ENCODE data around the gene AMPD1.

The AMPD1 gene

DNA sequence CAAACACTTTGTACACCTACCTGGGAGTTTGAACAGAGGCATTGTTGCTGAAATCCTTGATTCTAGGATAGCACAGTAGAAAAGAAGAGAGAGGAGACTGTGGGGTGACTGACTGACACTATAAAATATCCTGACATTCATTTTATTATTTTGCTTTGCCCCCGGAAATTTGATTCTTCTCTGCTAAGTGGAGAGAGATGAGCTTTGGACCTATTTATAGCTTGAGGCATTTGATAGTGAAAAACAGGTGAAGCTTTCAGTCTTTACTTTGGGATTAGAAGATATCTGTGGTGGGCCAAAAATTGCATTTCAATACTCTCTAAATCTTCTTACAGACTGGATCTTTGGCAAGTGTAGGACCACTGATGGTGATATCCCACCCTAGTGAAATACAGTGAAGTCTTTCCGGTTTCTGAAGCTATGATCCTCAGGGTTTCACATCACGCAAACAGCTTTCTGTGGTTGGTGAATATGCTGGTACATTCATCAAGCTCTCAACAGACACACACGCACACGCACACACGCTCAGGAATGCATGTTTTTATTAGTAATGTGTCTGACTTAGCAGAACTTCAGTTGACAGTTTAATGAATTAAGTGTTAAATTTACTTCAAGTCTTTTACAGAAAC, at the start of gene AMPD1:
AMPD1 (minus strand) TSS at position 117 of the 629 bp plus-strand sequence; CDS start at position 42, 75 bp downstream.
- no peak for DNase-seq (ENCODE audit: low spot score)

DNA sequence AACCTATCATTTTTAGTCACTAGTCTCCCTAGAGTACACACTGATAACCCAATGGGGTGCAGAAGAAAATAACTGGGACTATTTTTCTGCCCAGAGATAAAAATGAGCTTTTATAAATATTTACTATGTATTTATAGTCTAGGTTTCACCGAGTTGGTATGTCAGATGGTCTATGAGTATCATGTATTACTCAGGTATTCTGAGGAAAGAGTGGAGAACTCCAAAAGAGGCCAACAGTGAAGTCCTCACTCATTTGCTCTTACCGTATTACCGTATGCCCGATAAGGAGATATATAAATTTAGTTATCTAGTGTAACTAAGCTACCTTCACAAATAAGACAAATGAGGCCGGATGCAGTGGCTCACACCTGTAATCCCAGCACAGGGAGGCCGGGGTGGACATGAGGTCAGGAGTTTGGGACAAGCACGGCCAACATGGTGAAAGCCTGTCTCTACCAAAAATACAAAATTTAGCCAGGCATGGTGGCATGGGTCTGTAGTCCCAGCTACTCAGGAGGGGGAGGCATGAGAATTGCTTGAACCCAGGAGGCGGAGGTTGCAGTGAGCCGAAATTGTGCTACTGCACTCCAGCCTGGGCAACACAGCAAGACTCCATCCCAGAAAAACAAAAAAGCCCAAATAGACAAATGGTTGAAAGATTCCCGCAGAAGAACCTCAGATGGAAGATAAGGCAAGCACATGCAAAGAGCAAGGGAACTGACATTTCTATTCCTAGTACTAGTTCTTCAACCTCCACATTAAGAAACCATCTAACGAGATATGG, 46.8 kb upstream of the AMPD1 start:
- DNase-seq (ENCODE audit: low spot score) = no peak

DNA sequence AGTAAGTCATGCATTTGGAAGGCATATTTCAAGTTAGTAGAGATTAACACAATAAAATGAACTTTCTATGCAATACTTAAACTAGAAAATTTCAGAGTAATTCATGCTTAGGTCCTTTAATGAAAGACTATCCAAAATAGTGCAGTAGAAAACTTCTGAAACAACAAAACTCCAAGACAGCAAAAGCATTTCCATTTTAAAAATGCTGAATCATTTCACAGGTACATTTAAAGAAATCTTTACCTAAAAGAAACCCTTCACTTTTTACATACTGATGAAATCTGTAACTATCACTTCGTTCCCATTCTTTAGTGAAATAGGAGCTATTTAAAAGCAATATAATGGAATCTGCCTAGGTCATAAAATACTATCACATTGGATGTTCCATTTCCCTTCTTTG, 45.0 kb upstream of the AMPD1 start:
- no peak for DNase-seq (ENCODE audit: low spot score)

DNA sequence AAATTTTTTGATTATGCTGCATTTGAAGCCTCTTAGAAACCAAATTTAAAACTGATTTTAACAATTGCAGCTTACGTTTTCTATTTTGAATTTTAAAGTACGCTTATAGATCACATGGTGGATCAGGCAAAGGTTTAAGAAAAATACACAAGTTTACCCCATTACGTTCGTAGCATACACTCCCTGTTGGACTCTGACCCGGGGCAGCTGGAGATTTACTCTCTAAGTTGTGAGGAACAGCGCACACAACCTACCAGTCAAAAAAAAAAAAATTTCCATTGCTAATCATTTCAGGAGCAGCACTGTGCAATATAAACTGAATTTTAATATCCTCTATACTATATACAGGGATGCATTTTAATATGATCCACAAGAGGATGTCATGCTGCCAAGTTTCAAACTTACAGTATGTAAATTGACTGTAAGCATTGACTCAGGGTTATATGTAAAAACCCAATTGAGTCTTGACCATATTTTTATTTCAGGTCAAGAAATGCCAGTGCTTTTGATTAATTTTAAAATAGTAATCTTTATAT, 42.0 kb upstream of the AMPD1 start:
- no peak for DNase-seq (ENCODE audit: low spot score)

DNA sequence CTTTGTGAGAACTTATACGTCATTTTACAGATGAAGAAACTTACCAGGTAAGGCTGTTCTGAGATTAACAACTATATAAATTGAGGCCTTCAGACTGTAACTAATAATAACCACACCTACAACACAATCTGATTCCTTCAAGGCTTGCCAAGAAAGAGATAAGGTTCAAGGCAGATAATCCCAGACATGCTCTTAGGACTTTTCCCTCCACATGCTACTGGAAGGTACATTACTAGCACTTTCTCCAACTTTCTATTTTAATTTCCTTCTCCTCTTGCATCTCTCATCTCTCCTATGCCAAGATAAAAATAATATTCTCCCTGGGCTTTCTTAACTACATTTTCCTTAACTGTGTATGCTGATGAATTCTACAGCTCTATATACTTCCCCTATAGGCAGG, 40.1 kb upstream of the AMPD1 start:
- DNase-seq (ENCODE audit: low spot score) = no peak

DNA sequence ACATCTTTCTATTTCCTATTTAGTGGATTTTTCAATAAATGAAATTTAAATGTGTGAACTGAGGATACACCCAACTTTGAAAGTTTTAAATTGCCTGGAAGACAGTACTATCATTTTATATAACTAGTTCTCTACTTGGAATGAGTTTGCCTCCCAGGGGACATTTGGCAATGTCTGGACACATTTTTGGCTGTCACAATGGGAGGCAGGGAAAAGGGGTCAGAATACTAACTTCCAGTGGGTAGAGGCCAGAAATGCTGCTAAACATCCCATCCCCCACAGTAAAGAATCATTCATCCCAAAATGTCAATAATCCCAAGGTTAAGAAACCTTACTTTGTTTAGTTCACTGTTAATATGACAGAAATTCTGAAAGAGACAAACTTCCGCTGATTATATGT, 34.4 kb upstream of the AMPD1 start:
- DNase-seq (ENCODE audit: low spot score) = no peak

DNA sequence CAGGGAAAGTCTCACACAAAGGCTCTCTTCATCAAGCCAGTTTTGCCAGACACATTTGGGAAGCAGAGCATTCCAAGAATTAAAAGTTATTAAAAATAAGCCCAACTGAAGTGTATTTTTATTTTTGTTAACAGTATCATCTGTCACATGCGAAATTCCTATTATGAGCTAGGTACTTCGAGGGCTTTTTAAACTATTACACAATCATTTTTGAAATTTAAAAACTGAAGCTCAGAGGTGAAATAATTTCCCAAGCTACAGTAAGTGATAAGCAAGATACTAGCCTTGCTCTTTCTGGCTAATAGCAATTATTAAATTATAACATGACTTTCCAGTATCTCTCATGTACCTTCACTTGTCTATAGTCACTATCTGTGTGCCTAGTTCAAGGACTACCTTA, 33.2 kb upstream of the AMPD1 start:
- DNase-seq (ENCODE audit: low spot score) = no peak

DNA sequence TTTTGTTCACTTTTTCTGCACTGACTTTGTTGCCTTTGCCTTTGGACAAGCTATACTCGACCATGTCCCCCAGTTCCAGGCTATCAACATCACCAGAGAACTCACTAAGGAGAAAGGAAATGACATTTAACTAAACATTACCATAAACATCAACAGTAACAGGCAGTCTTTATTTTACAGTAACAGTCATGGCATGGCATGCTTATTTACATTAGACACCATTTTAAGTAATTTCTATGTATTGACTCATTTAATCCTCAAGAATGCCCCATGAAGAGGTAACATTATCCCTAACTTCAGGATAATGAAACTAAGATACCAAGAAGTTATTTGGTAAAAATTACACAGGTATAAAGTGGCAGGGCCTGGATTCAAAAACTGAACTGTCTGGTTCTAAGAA, 29.9 kb upstream of the AMPD1 start:
- DNase-seq (ENCODE audit: low spot score) = no peak

DNA sequence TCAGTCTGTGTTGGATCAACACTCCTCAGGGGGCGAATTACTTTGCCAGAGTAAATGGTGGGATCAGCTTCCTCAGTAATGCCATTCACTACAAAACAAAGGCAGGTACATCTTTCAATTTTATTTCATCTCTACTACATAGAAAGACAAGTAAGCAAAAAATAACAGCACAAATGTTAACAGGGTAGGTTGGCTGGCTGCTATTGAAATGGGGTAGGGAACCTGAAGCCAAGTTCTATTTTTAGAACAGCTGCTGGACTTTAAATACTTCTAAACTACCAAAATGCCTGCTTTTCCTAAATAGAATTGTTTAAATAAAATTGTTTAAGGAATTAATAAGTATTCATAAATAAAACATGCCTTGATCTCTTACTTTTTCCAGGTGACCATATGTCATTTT, 28.6 kb upstream of the AMPD1 start:
- no peak for DNase-seq (ENCODE audit: low spot score)

DNA sequence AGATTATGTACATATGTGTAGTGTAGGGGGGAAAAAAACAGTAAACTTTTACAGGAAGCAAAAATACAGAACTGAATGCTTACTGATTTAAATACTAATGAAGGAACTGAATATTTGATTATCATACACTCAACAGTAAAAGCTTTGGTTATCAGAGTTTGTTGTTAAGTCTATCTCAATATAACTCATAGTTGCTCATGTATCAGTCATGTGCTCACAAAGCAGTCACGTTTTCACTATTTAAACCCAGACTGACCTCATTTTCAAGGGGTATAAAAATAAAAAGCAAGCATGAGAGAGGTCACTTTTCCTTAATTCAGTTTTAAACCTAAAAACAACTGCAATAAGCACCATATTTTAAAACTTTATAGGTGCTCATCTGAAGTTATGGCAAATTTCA, 28.1 kb upstream of the AMPD1 start:
- DNase-seq (ENCODE audit: low spot score) = no peak

DNA sequence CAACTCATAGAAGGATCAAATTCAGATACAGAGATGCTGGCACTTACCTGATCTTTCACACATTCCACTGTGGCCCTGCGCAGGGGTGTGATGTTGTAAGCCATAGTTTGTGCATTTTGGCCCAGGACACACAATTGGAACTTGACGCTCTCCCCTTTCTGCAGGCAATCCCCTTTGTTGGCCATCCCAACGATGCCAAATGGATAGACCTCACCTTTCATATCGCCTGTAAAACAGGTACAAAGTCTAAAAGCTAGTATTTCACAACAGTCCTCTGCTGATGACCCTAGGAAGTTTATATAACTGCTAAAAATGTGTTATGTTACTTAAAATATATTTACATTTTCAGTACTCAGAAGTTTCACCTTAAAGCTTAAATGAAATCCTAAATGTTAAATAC, 25.1 kb upstream of the AMPD1 start:
- DNase-seq (ENCODE audit: low spot score) = no peak

DNA sequence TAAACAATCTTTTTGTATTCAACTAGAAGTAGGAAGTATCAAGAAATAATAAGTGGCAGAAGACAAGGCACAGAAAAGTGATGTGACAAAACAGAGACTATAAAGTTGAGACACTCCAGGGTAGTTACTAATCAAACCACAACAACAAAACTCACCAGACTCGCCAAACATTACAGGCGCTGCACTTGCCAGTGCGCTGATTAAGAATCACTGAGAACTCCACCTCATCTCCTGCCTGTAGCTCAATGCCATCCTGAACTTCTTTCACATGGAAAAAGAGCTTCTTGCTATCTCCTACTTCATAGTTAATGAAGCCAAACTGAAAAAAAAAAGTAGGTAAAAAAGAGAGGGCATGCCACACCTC, 24.1 kb upstream of the AMPD1 start:
- no peak for DNase-seq (ENCODE audit: low spot score)

DNA sequence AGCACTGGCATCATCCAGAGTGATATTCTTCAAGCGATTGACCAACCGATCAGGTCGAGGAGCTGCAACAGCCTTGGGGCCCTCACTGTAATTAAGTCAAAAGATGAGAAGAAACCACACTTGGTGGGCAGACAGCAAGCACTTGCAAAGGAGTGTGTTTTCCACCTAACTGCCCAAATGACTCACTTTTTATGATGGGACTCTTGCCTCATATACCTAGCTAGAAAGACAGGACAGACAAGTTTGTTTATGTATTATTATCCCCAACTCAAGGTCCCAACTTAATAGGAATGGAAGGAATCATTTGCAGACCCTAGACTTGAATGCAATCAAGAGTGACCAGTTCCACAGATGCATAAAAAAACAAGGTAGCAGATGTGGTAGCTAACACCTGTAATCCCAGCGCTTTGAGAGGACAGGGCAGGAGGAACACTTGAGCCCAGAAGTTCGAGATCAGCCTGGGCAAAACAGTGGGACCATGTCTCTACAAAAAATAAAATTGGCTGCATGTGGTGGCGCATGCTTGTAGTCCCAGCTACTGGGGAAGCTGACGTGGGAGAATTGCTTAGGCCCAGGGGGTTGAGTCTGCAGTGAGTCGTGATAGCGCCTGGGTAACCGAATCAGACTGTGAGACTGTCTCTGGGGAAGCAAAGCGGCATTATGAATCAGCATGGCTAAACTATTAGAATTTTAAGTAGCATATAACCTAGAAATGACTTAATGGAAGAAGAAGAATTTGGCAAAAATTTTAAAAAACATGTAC, 23.5 kb upstream of the AMPD1 start:
- DNase-seq (ENCODE audit: low spot score) = no peak

DNA sequence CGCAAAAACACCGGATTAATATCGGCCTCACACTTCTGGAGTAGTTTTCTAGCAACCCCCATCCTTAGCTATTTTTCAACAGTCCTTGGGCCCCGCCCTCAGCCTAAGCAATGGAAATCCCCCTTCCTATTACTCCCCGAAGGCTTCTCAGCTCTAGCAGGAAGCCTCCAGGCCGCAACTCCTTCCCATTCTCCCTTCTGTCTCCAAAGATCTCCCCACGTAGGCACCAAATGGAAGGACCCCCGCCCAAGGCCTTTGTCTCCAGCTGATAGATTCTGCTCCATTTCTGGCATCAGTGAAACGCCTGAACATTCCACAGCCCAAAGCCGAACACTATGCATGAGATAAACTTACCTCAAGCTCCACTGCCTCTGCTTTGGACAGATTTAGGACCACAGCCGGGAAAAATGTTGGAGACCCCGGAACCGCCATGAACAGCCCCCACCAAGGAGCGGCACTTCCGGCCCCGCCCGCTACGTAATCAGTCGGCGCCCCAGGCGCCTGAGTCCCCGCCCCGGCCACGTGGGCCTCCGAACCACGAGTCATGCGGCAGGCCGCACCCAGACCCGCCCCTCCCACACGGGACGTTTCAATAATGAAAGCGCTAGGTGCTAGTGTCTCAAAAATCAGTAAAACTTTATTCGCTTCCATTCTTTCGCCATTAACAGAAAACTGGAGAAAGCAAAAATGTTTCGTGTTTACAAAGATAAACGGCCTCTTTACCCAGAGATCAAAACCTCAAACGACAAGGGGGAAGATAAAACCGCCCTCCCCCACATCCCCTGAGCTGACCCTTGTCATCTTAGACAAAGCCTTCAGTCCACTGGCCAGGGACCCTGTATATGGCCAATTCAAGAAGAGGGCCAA, 21.2 kb upstream of the AMPD1 start, which contains the start of gene NRAS:
NRAS (minus strand) TSS at position 468 of the 867 bp plus-strand sequence. CDS start 611 bp downstream, outside the sequence.
- peak; percentile 94 for DNase-seq (ENCODE audit: low spot score)

DNA sequence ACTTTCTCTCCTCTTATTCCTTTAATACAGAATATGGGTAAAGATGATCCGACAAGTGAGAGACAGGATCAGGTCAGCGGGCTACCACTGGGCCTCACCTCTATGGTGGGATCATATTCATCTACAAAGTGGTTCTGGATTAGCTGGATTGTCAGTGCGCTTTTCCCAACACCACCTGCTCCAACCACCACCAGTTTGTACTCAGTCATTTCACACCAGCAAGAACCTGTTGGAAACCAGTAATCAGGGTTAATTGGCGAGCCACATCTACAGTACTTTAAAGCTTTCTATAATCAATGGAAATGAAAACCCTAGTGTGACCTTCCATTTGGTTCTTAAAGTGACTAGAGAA, 20.6 kb upstream of the AMPD1 start:
- no peak for DNase-seq (ENCODE audit: low spot score)

DNA sequence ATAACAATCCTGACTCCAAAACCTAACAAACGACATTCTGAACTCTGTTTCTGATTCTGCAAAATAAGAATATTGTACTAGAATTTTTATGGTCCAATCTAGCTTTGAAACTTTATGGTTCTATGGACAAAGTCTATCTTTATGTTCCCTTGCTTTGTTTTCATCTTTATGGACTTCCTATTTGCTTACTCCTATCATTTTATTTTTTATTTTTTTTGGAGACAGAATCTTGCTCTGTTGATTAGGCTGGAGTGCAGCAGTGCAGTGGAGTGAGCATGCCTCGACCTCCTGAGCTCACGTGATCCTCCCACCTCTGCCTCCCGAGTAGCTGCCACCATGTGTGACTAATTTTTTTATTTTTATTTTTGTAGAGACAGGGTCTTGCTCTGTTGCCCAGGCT, 17.6 kb upstream of the AMPD1 start:
- DNase-seq (ENCODE audit: low spot score) = no peak

DNA sequence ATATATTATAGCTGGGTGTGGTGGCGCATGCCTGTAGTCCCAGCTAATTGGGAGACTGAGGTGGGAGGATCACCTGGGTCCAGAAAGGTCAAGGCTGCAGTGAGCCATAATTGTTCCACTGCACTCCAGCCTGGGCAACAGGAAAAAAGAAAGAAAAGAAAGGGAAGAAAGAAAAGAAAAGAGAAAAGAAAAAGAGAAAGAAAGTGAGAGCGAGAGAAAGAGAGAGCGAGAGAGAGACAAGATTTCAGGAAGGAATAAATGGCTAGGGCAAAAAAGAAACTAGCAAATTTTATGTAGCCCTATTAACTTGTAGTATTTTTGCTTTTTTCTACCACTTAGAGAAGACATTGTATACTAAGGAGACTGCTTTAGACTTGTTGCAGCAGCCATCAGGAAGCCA, 15.0 kb upstream of the AMPD1 start:
- DNase-seq (ENCODE audit: low spot score) = no peak

DNA sequence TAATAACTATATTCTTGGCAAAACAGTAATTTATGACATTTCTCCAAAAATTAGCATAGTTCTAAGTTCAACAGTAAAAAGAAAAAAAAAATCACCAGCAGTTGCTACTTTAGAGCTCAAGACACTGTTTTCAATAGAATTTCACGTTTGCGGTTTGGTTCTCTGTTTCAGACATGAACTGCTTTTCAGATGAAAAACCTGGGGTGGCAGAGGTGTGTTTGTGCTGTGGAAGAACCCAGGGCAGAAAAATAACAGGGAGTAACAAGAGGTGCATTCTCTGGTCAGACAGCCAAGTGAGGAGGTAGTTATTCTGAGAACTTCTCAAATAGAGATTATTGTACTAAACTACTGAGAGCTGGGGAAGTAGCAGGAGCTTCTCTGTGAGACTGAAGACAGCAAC, 12.3 kb upstream of the AMPD1 start:
- no peak for DNase-seq (ENCODE audit: low spot score)

DNA sequence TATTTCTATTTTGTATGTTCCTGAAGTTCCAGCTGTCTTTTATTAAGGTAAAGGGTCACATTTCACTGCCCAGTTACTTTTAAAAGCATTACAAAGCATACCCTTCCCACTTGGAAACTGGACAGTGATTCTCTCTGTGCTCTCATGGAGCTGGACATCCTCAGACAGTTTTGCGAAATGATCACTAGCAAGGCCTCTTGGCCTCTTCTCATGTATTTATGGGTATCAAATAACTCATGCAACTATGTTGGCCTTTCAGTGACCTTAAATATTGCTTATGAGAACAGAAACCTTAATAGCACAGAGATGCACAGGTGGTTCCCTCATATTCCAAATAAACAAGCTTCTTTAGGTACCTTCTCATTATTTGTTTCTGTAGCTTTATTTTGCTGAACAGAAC, 7.9 kb upstream of the AMPD1 start:
- no peak for DNase-seq (ENCODE audit: low spot score)

DNA sequence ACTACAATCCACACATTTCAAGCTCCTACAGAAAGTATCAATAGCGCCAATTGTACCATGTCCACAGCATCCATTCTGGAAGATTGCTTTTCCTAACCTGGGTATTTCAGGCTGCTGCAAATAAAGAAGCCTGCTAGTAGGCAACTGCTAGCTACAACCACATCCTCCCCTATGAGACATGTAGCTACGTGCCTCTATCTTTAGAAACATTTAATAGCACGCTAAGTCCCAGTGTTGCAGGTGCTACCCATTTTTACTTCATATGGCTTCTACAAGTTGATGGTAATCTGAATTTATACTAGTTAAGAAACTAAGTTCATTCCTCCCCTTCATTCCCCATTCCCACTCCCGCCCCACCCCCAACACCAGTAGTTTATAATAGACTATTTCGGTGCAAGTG, 7.4 kb upstream of the AMPD1 start:
- DNase-seq (ENCODE audit: low spot score) = no peak

DNA sequence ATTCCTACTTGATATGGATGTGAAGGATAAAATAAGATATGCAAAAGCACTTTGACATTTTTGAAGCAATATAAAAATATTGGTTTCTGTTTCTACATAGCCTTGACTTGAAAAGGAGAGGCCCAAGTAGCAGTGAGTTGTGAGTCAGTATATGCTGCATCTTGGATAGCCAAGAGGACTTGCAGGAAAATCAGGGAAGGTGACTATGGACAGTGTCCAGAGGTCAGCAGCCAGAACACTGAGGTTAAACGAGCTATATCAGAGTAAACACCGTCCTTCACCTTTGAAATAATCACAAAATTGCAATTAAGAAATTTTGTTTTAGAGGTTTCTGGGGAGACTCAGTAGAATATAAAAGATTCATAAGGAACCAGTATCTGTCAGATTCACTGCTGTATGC, 6.6 kb upstream of the AMPD1 start:
- DNase-seq (ENCODE audit: low spot score) = no peak

DNA sequence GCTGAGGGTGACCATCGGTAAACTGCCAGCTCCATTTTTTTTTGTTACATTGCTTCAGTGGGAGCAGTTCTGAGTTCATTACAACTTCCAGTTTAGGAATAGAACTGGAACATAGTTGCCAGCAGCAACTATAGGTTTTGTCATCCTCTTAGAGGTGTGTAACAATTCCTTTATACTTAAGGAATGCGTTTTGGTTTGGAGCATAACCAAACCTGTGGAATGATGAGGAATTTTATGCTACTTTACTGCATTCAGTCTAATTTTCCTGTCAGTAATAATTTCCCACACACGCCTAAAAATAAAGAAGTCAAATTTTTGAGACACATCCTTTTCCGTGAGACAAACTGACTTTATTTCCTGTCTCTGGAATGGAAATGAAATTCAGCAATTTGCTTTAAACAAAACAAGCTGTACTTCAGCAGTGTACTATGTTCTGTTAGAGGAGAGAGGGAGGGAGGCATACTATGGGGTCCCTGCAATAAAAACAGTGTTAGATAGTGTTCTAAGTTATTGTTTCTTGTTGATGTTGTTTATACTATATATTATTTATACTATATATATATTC, 4.8 kb upstream of the AMPD1 start:
- DNase-seq (ENCODE audit: low spot score) = no peak
